GM23338 (cell line): Measurements from ENCODE around the gene TIMMDC1. TPM values are rescaled to one million over a fixed set of nuclear protein-coding genes. Genes with fewer than 3 reads are reported as not detected.

Experiments
- ATAC-seq: fragments of 200-7000 bp; cut with Tn5 transposase; 3 replicates; pipeline ENCODE4 v1.9.1; 2020
- DNase-seq: peaks from one replicate; pipeline ENCODE4 v3.0.0-alpha.2; 2015; ENCODE audit warnings: low spot score
- H2AFZ ChIP-seq: fragments of 200-600 bp; sonication (generic); 2 replicates; pipeline ENCODE4 v1.8.0; 2016; ENCODE audit warnings: antibody characterized with exemption, mild to moderate bottlenecking, moderate library complexity
- H3F3A ChIP-seq: fragments of 200-600 bp; sonication (generic); replicated peaks from 2 replicates; pipeline ENCODE4 v1.8.0; 2017; ENCODE audit warnings: antibody characterized with exemption, mixed run types, low read depth
- H3K27ac ChIP-seq: fragments of 200-600 bp; sonication (generic); 2 replicates; pipeline ENCODE4 v1.6.1; 2016; ENCODE audit warnings: low read depth
- H3K27me3 ChIP-seq: fragments of 200-600 bp; sonication (generic); 2 replicates; pipeline ENCODE4 v1.8.0; 2016; ENCODE audit warnings: mild to moderate bottlenecking, mixed run types, moderate library complexity; ENCODE audit not compliant: insufficient read depth
- H3K36me3 ChIP-seq: fragments of 200-600 bp; sonication (generic); 2 replicates; pipeline ENCODE4 v1.8.0; 2016; ENCODE audit warnings: mild to moderate bottlenecking; ENCODE audit not compliant: insufficient read depth
- H3K4me1 ChIP-seq: fragments of 200-600 bp; sonication (generic); 2 replicates; pipeline ENCODE4 v1.8.0; 2016; ENCODE audit warnings: mild to moderate bottlenecking, moderate library complexity; ENCODE audit not compliant: insufficient read depth
- H3K4me2 ChIP-seq: fragments of 200-600 bp; sonication (generic); 2 replicates; pipeline ENCODE4 v1.7.1; 2017; ENCODE audit warnings: mixed run types
- H3K4me3 ChIP-seq: fragments of 200-600 bp; sonication (generic); 2 replicates; pipeline ENCODE4 v1.6.1; 2016; ENCODE audit warnings: mixed run types
- H3K79me2 ChIP-seq: fragments of 200-600 bp; sonication (generic); replicated peaks from 2 replicates; pipeline ENCODE4 v1.8.0; 2017; ENCODE audit warnings: mild to moderate bottlenecking; ENCODE audit not compliant: insufficient read depth
- H3K9me2 ChIP-seq: fragments of 200-600 bp; sonication (generic); 2 replicates; pipeline ENCODE4 v1.8.0; 2017; ENCODE audit not compliant: insufficient read depth
- H4K20me1 ChIP-seq: fragments of 200-600 bp; sonication (generic); replicated peaks from 2 replicates; pipeline ENCODE4 v1.8.0; 2017; ENCODE audit warnings: mild to moderate bottlenecking; ENCODE audit not compliant: insufficient read depth
- H3K27ac Mint-ChIP-seq: 2 replicates; pipeline ENCODE4 v1.8.0; 2020; ENCODE audit warnings: inconsistent platforms, mild to moderate bottlenecking, moderate library complexity, mixed read lengths
- H3K27me3 Mint-ChIP-seq: 3 replicates; pipeline ENCODE4 v1.8.0; 2022; ENCODE audit warnings: low read depth, mild to moderate bottlenecking, moderate library complexity, mixed read lengths, inconsistent platforms; ENCODE audit not compliant: insufficient read depth, poor library complexity
- H3K36me3 Mint-ChIP-seq: 3 replicates; pipeline ENCODE4 v1.8.0; 2021; ENCODE audit warnings: low read depth, mild to moderate bottlenecking, inconsistent platforms, moderate library complexity, mixed read lengths
- H3K4me1 Mint-ChIP-seq: 3 replicates; pipeline ENCODE4 v1.8.0; 2020; ENCODE audit warnings: mild to moderate bottlenecking, inconsistent platforms, mixed read lengths
- H3K4me3 Mint-ChIP-seq: 3 replicates; pipeline ENCODE4 v1.8.0; 2021; ENCODE audit warnings: moderate library complexity, mild to moderate bottlenecking, inconsistent platforms, mixed read lengths
- H3K9me3 Mint-ChIP-seq: 3 replicates; pipeline ENCODE4 v1.8.0; 2020; ENCODE audit warnings: moderate library complexity, mild to moderate bottlenecking, inconsistent platforms, mixed read lengths
- CREB1 ChIP-seq: fragments of 250-450 bp; sonication (Bioruptor Pico); IDR thresholded peaks from 2 replicates; pipeline ENCODE4 v1.5.0; 2020; ENCODE audit warnings: low read depth, mild to moderate bottlenecking, moderate library complexity
- EZH2 ChIP-seq: fragments of 200-600 bp; sonication (generic); IDR thresholded peaks from one replicate; pipeline ENCODE4 v1.8.0; 2017; ENCODE audit warnings: antibody characterized with exemption, mild to moderate bottlenecking, low read depth; ENCODE audit not compliant: unreplicated experiment
- EZH2phosphoT487 ChIP-seq: fragments of 200-600 bp; sonication (generic); IDR thresholded peaks from one replicate; pipeline ENCODE4 v1.8.1; 2018; ENCODE audit warnings: antibody characterized with exemption; ENCODE audit not compliant: unreplicated experiment
- JUNB ChIP-seq: IDR thresholded peaks from one replicate; pipeline ENCODE4 v1.6.1; 2016; ENCODE audit warnings: antibody characterized with exemption; ENCODE audit not compliant: unreplicated experiment
- NANOG ChIP-seq: IDR thresholded peaks from 2 replicates; pipeline ENCODE4 v1.6.1; 2016; ENCODE audit warnings: antibody characterized with exemption, borderline replicate concordance
- POLR2AphosphoS5 ChIP-seq: IDR thresholded peaks from 2 replicates; pipeline ENCODE4 v1.6.1; 2016; ENCODE audit warnings: antibody characterized with exemption, low read depth
- STAT1 ChIP-seq: IDR thresholded peaks from one replicate; pipeline ENCODE4 v1.6.1; 2016; ENCODE audit warnings: antibody characterized with exemption; ENCODE audit not compliant: unreplicated experiment
- ZNF114 ChIP-seq: fragments of 250-450 bp; sonication (Bioruptor Pico); IDR thresholded peaks from 2 replicates; pipeline ENCODE4 v1.5.0; 2020; ENCODE audit warnings: mild to moderate bottlenecking, moderate library complexity
- ZNF331 ChIP-seq: fragments of 250-450 bp; sonication (Bioruptor Pico); IDR thresholded peaks from 2 replicates; pipeline ENCODE4 v1.5.0; 2020; ENCODE audit warnings: low read depth, mild to moderate bottlenecking, moderate library complexity
- polyA plus RNA-seq: library from polyadenylated mRNA; unstranded; fragments of >200 nt; fragmentation: Nextera tagmentation; extraction: Ambion mirVana; gene quantifications from 2 replicates; pipeline ENCODE4 v1.2.1, GENCODE V29; 2016
- total RNA-seq: library from RNA; depleted of rRNA; stranded (reverse); fragments of >200 nt; shearing (Covaris generic); gene quantifications from 2 replicates; pipeline ENCODE4 v1.2.3, GENCODE V29; 2014
- TF ChIP-seq, protein P1 (sequence below): IDR thresholded peaks from 2 replicates; pipeline ENCODE4 v1.6.1; 2016; ENCODE audit warnings: antibody characterized with exemption
- TF ChIP-seq, protein P2 (sequence below): IDR thresholded peaks from one replicate; pipeline ENCODE4 v1.6.1; 2018; ENCODE audit warnings: antibody characterized with exemption; ENCODE audit not compliant: unreplicated experiment
- TF ChIP-seq, protein P3 (sequence below), 2 experiments: fragments of 200-600 bp in 1 of 2; sonication (generic) in 1 of 2; conservative IDR thresholded peaks; 2 replicates each; pipeline versions ENCODE4 v1.5.1 to v1.6.1; 2016 to 2017; ENCODE audit warnings: antibody characterized with exemption in 2 of 2, low read depth in 2 of 2, mild to moderate bottlenecking in 2 of 2, moderate library complexity in 1 of 2

Gene TIMMDC1
- total and polyA plus RNA-seq, 2 experiments from 2014 or later = 62.2 to 105 TPM

DNA sequence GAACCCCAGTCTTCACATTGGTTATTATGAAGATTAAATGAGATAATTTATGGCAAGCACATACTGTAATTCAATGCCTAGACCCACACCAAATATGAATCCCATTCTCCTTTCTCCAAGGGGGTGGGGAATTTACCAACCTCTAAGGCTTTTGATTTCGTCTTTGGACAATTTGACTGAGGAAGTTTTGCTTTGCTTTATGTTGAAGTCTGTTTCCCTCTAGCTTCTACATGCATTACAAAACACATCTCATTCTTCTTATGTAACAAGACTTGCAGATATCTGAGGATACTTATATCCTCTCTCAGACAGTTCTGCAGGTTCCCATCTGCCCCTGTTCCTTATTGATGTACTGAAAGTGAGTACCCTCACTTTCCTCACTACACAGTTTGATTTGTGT lies 48.9 kb downstream of the TIMMDC1 start (continued):
- TF ChIP-seq, protein P1, sequence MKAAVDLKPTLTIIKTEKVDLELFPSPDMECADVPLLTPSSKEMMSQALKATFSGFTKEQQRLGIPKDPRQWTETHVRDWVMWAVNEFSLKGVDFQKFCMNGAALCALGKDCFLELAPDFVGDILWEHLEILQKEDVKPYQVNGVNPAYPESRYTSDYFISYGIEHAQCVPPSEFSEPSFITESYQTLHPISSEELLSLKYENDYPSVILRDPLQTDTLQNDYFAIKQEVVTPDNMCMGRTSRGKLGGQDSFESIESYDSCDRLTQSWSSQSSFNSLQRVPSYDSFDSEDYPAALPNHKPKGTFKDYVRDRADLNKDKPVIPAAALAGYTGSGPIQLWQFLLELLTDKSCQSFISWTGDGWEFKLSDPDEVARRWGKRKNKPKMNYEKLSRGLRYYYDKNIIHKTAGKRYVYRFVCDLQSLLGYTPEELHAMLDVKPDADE = no peak
- TF ChIP-seq NANOG = no peak

DNA sequence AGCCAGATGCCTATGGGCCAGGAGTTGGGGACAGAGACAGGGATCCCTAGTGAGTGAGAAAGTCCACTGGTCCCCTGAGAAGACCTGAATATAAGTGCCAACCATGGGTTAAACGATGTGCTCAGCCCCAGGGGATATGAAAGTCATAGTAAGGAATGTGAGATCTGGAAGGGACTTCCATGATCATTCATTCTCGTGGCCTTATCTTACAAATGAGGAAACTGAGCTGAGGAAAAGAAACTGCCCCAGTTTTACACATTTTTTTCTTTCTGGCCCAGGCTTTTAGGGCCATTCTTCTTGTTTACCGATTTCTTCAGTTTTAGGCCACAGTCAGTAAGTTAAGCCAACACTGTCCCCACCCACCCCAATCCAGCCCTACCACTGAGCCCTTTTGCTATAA lies 50.0 kb downstream of the TIMMDC1 start:
- H3K9me2 ChIP-seq = no peaks in the 10 kb centered on the region
- TF ChIP-seq CREB1 = no peak
- TF ChIP-seq POLR2AphosphoS5 = no peak
- TF ChIP-seq ZNF114 (CRISPR knock-in tag) = no peak
- TF ChIP-seq, protein P2, sequence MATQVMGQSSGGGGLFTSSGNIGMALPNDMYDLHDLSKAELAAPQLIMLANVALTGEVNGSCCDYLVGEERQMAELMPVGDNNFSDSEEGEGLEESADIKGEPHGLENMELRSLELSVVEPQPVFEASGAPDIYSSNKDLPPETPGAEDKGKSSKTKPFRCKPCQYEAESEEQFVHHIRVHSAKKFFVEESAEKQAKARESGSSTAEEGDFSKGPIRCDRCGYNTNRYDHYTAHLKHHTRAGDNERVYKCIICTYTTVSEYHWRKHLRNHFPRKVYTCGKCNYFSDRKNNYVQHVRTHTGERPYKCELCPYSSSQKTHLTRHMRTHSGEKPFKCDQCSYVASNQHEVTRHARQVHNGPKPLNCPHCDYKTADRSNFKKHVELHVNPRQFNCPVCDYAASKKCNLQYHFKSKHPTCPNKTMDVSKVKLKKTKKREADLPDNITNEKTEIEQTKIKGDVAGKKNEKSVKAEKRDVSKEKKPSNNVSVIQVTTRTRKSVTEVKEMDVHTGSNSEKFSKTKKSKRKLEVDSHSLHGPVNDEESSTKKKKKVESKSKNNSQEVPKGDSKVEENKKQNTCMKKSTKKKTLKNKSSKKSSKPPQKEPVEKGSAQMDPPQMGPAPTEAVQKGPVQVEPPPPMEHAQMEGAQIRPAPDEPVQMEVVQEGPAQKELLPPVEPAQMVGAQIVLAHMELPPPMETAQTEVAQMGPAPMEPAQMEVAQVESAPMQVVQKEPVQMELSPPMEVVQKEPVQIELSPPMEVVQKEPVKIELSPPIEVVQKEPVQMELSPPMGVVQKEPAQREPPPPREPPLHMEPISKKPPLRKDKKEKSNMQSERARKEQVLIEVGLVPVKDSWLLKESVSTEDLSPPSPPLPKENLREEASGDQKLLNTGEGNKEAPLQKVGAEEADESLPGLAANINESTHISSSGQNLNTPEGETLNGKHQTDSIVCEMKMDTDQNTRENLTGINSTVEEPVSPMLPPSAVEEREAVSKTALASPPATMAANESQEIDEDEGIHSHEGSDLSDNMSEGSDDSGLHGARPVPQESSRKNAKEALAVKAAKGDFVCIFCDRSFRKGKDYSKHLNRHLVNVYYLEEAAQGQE = no peak
- no peak for TF ChIP-seq NANOG
- TF ChIP-seq, protein P3, sequence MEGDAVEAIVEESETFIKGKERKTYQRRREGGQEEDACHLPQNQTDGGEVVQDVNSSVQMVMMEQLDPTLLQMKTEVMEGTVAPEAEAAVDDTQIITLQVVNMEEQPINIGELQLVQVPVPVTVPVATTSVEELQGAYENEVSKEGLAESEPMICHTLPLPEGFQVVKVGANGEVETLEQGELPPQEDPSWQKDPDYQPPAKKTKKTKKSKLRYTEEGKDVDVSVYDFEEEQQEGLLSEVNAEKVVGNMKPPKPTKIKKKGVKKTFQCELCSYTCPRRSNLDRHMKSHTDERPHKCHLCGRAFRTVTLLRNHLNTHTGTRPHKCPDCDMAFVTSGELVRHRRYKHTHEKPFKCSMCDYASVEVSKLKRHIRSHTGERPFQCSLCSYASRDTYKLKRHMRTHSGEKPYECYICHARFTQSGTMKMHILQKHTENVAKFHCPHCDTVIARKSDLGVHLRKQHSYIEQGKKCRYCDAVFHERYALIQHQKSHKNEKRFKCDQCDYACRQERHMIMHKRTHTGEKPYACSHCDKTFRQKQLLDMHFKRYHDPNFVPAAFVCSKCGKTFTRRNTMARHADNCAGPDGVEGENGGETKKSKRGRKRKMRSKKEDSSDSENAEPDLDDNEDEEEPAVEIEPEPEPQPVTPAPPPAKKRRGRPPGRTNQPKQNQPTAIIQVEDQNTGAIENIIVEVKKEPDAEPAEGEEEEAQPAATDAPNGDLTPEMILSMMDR (conservative IDR thresholded peaks at IDR 0.05; ENCODE audit: low read depth in 2 of 2) = no peak
- no peak for TF ChIP-seq EZH2phosphoT487
- no peak for TF ChIP-seq ZNF331
- TF ChIP-seq JUNB = no peak
- TF ChIP-seq, protein P1 = no peak
- TF ChIP-seq STAT1 = no peak
- TF ChIP-seq EZH2 = no peak

More for the DNA sequence above, 50.0 kb downstream of the TIMMDC1 start:
- Mint-ChIP-seq H3K27me3 (peaks cover 4% of the 10 kb centered on the region), H3K4me3 (no peak overlapping the region), H3K4me1 (peaks cover 2% of the 10 kb centered on the region; the same call in 2 of the 3 replicates), H3K9me3 (no peaks in the 10 kb centered on the region), H3K27ac (no peak overlapping the region), H3K36me3 (no peaks in the 10 kb centered on the region)
- Histone ChIP-seq H3K4me3 (no peak overlapping the region), H3K79me2 (no peaks in the 10 kb centered on the region), H3K27ac (no peak overlapping the region), H2AFZ (no peak overlapping the region), H4K20me1 (no peaks in the 10 kb centered on the region), H3F3A (no peaks in the 10 kb centered on the region), H3K4me1 (peaks cover 2% of the 10 kb centered on the region; the same call in 1 of the 2 replicates), H3K4me2 (no peak overlapping the region), H3K36me3 (no peaks in the 10 kb centered on the region), H3K27me3 (no peaks in the 10 kb centered on the region)
- no peak for ATAC-seq
- no peak for DNase-seq
